Measurements from ENCODE around the gene ADAM30. TPM values are rescaled to one million over a fixed set of nuclear protein-coding genes. Genes with fewer than 3 reads are reported as not detected.

Gene ADAM30
- total RNA-seq, 1 donor from 2014 or later, result not detected

- no peak for DNase-seq (ENCODE audit: low read depth)
Measured at GRCh38 chr1:119909890-119910596, 13.7 kb upstream of the ADAM30 start.

GRCh38 chr1:119908661-119909060, 12.3 kb upstream of the ADAM30 start:
- DNase-seq (ENCODE audit: low read depth), result no peak

GRCh38 chr1:119906927-119907652, 10.8 kb upstream of the ADAM30 start:
- DNase-seq (ENCODE audit: low read depth), result no peak

GRCh38 chr1:119903443-119903835, 7.1 kb upstream of the ADAM30 start:
- no peak for DNase-seq (ENCODE audit: low read depth)

GRCh38 chr1:119902775-119903442, 6.6 kb upstream of the ADAM30 start:
- DNase-seq (ENCODE audit: low read depth), result no peak

- DNase-seq (ENCODE audit: low read depth), result no peak
Measured at GRCh38 chr1:119898981-119899720, 2.8 kb upstream of the ADAM30 start.

GRCh38 chr1:119898530-119898929, 2.2 kb upstream of the ADAM30 start:
- no peak for DNase-seq (ENCODE audit: low read depth)

- no peak for DNase-seq (ENCODE audit: low read depth)
Measured at GRCh38 chr1:119895102-119895501, 1.2 kb downstream of the ADAM30 start.

GRCh38 chr1:119893827-119894700, 2.3 kb downstream of the ADAM30 start:
- DNase-seq (ENCODE audit: low read depth), result no peak

GRCh38 chr1:119893238-119893791, 3.0 kb downstream of the ADAM30 start:
- DNase-seq (ENCODE audit: low read depth), result no peak

- DNase-seq (ENCODE audit: low read depth), result no peak
Measured at GRCh38 chr1:119891386-119891785, 4.9 kb downstream of the ADAM30 start.

GRCh38 chr1:119888476-119888875, 7.8 kb downstream of the ADAM30 start:
- DNase-seq (ENCODE audit: low read depth), result no peak

- no peak for DNase-seq (ENCODE audit: low read depth)
Measured at GRCh38 chr1:119887427-119887826, 8.9 kb downstream of the ADAM30 start.

- peak; percentile 35 for DNase-seq (ENCODE audit: low read depth)
Measured at GRCh38 chr1:119885903-119886783, 10.2 kb downstream of the ADAM30 start.

- peak; percentile 44 for DNase-seq (ENCODE audit: low read depth)
Measured at GRCh38 chr1:119884711-119885110, 11.6 kb downstream of the ADAM30 start.

- DNase-seq (ENCODE audit: low read depth), result no peak
Measured at GRCh38 chr1:119883826-119884225, 12.5 kb downstream of the ADAM30 start.

GRCh38 chr1:119882132-119883049, 13.9 kb downstream of the ADAM30 start:
- DNase-seq (ENCODE audit: low read depth), result no peak
